HepG2 (cell line): ENCODE data around the gene SLC13A5. TPM values are rescaled to one million over a fixed set of nuclear protein-coding genes. Genes with fewer than 3 reads are reported as not detected.
A peak's percentile ranks its signal among the peaks of the same experiment; 100 is the strongest.

Source experiments
- ATAC-seq: fragments of 200-7000 bp; cut with Tn5 transposase; 3 replicates; pipeline ENCODE4 v1.9.1; 2020; ENCODE audit warnings: mild to moderate bottlenecking, moderate library complexity
- BruUV-seq: library from RNA; stranded (reverse); fragments of 400-500 nt; replicated peaks from 2 replicates; lab custom pipeline; 2021; lab: Mats Ljungman, UMichigan
- CTCF ChIA-PET: fragments of 300-600 bp; formaldehyde crosslinking; extraction: SDS; loops from one replicate; lab custom pipeline; 2021; ENCODE audit warnings: low total read pairs, inconsistent platforms, low intra/inter-chr PET ratio; lab: Yijun Ruan, JAX
- POLR2A ChIA-PET: fragments of 350-600 bp; sonication (Branson Sonifier 250); formaldehyde crosslinking; loops from one replicate; lab custom pipeline; 2020; ENCODE audit warnings: antibody characterized with exemption, inconsistent platforms; lab: Yijun Ruan, JAX
- DNase-seq: peaks from one replicate; pipeline ENCODE4 v3.0.0-alpha.2; 2015; ENCODE audit warnings: low spot score
- FAIRE-seq: peaks from 3 replicates; lab custom pipeline; 2011; peaks lifted over from hg19 to GRCh38; lab: Jason Lieb, UNC
- H2AFZ ChIP-seq: one replicate; pipeline ENCODE4 v1.6.1; 2011; ENCODE audit warnings: low read length, inconsistent platforms
- H3K27ac ChIP-seq: fragments of 300-600 bp; 3 replicates; pipeline ENCODE4 v1.8.0; 2011; ENCODE audit warnings: mixed run types, mild to moderate bottlenecking, mixed read lengths, low read length, inconsistent platforms; ENCODE audit not compliant: insufficient read depth; ENCODE audit errors: extremely low read length
- H3K27me3 ChIP-seq, 2 experiments: fragments of 200-600 bp in 1 of 2; 2 replicates in 1 of 2; 3 replicates in 1 of 2; pipeline versions ENCODE4 v1.6.0 to v1.8.0; 2011; ENCODE audit warnings: low read length in 2 of 2, mild to moderate bottlenecking in 2 of 2, moderate library complexity in 2 of 2, inconsistent platforms in 1 of 2; ENCODE audit not compliant: insufficient read depth in 2 of 2, control insufficient read depth in 1 of 2
- H3K36me3 ChIP-seq, 2 experiments: fragments of 200-600 bp in 1 of 2; replicated peaks in 1 of 2; 2 replicates in 1 of 2; 3 replicates in 1 of 2; pipeline versions ENCODE4 v1.5.1 to v1.8.0; 2011; ENCODE audit warnings: low read length in 2 of 2, inconsistent platforms in 1 of 2; ENCODE audit not compliant: insufficient read depth in 2 of 2, control insufficient read depth in 1 of 2
- H3K4me1 ChIP-seq: 2 replicates; pipeline ENCODE4 v1.5.1; 2012; ENCODE audit warnings: low read length, inconsistent platforms; ENCODE audit not compliant: insufficient read depth
- H3K4me2 ChIP-seq: 2 replicates; pipeline ENCODE4 v1.6.0; 2011; ENCODE audit warnings: low read depth, low read length, inconsistent platforms
- H3K4me3 ChIP-seq, 3 experiments: fragments of 200-600 bp in 1 of 3; sonication (generic), shearing (Covaris generic) in 1 of 3; replicated peaks in 1 of 3; 2 replicates each; pipeline ENCODE4 v1.5.1; 2011 to 2016; ENCODE audit warnings: low read length in 3 of 3, inconsistent platforms in 2 of 3, low read depth in 2 of 3, mild to moderate bottlenecking in 2 of 3, control low read depth in 1 of 3, mixed read lengths in 1 of 3; ENCODE audit not compliant: insufficient read depth in 1 of 3
- H3K79me2 ChIP-seq: one replicate; pipeline ENCODE4 v1.6.1; 2011; ENCODE audit warnings: low read length, inconsistent platforms; ENCODE audit not compliant: insufficient read depth
- H3K9ac ChIP-seq: 2 replicates; pipeline ENCODE4 v1.6.0; 2011; ENCODE audit warnings: mild to moderate bottlenecking, low read depth, low read length, inconsistent platforms; ENCODE audit not compliant: insufficient read depth
- H3K9me3 ChIP-seq: 2 replicates; pipeline ENCODE4 v1.5.1; 2012; ENCODE audit warnings: mild to moderate bottlenecking, low read length
- H4K20me1 ChIP-seq: 2 replicates; pipeline ENCODE4 v1.6.0; 2011; ENCODE audit warnings: inconsistent platforms, mild to moderate bottlenecking, low read length, moderate library complexity; ENCODE audit not compliant: insufficient read depth
- E2F2 ChIP-seq: sonication (generic); formaldehyde crosslinking; IDR thresholded peaks from 2 replicates; pipeline ENCODE4 v1.4.0; 2020; ENCODE audit warnings: missing genetic modification reagents, borderline replicate concordance
- MED8 ChIP-seq: sonication (generic); formaldehyde crosslinking; IDR thresholded peaks from 2 replicates; pipeline ENCODE4 v1.8.1; 2023; ENCODE audit warnings: mild to moderate bottlenecking, missing genetic modification reagents; ENCODE audit not compliant: insufficient replicate concordance
- MLX ChIP-seq: IDR thresholded peaks from 2 replicates; pipeline ENCODE4 v1.6.1; 2016
- PAXIP1 ChIP-seq: sonication (generic); formaldehyde crosslinking; conservative IDR thresholded peaks from 2 replicates; pipeline ENCODE4 v1.4.0; 2020; ENCODE audit warnings: mild to moderate bottlenecking, missing genetic modification reagents, moderate library complexity
- RAD21 ChIP-seq: fragments of 450-650 bp; formaldehyde crosslinking; IDR thresholded peaks from 2 replicates; pipeline ENCODE4 v1.5.0; 2020; ENCODE audit warnings: mild to moderate bottlenecking
- STAG1 ChIP-seq: sonication (generic); formaldehyde crosslinking; IDR thresholded peaks from 2 replicates; pipeline ENCODE4 v1.4.0; 2020; ENCODE audit warnings: missing genetic modification reagents
- THAP9 ChIP-seq: sonication (generic); formaldehyde crosslinking; IDR thresholded peaks from 2 replicates; pipeline ENCODE4; 2020; ENCODE audit warnings: missing genetic modification reagents, mild to moderate bottlenecking, borderline replicate concordance
- ZBTB38 ChIP-seq: sonication (generic); formaldehyde crosslinking; IDR thresholded peaks from 2 replicates; pipeline ENCODE4 v1.5.1; 2020; ENCODE audit warnings: mild to moderate bottlenecking, missing genetic modification reagents
- ZNF136 ChIP-seq: sonication (generic); formaldehyde crosslinking; IDR thresholded peaks from 2 replicates; pipeline ENCODE4 v1.8.1; 2022; ENCODE audit warnings: low read depth, mild to moderate bottlenecking, moderate library complexity, missing genetic modification reagents
- ZNF180 ChIP-seq: sonication (generic); formaldehyde crosslinking; IDR thresholded peaks from 2 replicates; pipeline ENCODE4 v1.4.0; 2020; ENCODE audit warnings: low read depth, missing genetic modification reagents, borderline replicate concordance
- ZNF574 ChIP-seq: sonication (generic); formaldehyde crosslinking; IDR thresholded peaks from 2 replicates; pipeline ENCODE4 v1.4.0; 2020; ENCODE audit warnings: missing genetic modification reagents
- WGBS: methylation state at CpG from one replicate; pipeline ENCODE4 v1.1.6; 2017; ENCODE audit warnings: low lambda C conversion rate; 5-methylcytosine and 5-hydroxymethylcytosine counted together
- in situ Hi-C: cut with HindIII; loops from 2 replicates; pipeline ENCODE4 v1.10.0; 2017; ENCODE audit warnings: low pct_unique_long_range_greater_than_20kb; ENCODE audit not compliant: extremely low pct_ligation_motif_present
- intact Hi-C: fragments of 100-400 bp; cut with micrococcal nuclease; formaldehyde crosslinking; loops from one replicate; pipeline ENCODE4 v1.10.0; 2022; ENCODE audit not compliant: unreplicated experiment
- polyA plus RNA-seq, 8 experiments: library from polyadenylated mRNA; depleted of rRNA in 3 of 8; stranded (reverse) in 7 of 8; unstranded in 1 of 8; fragments of >200 nt; fragmentation: Illumina TruSeq in 4 of 8; extraction: Trizol in 4 of 8; gene quantifications; 2 replicates each; pipeline versions ENCODE4 v1.2.1 to v1.2.3, GENCODE V29; 2011 to 2016; ENCODE audit warnings: low read depth in 4 of 8, missing spikeins in 1 of 8, mixed read lengths in 1 of 8; ENCODE audit not compliant: insufficient read depth in 1 of 8
- total RNA-seq, 5 experiments: library from RNA; depleted of rRNA; stranded (reverse); fragments of >200 nt; fragmentation: Illumina TruSeq; extraction: Trizol; gene quantifications; 2 replicates each; pipeline ENCODE4 v1.2.3, GENCODE V29; 2016; ENCODE audit warnings: low read depth in 1 of 5

Gene SLC13A5
- total and polyA plus RNA-seq, 2 of the 13 experiments (the other 11 are each of a cell fraction or from before 2014, with no cell fraction given): 42.8 to 310 TPM

GRCh38 chr17:6701719-6702118, 11.4 kb downstream of the SLC13A5 start:
- peak overlapping the region in 1 of 3 experiments; percentile 41; a peak in 1 of 6 replicates for H3K4me3 ChIP-seq
- H3K36me3 ChIP-seq: peaks cover 28 to 33% of the 10 kb centered on the region in 2 experiments
- BruUV-seq: no TSS peak
- in situ Hi-C loops (no loop called here), intact Hi-C loops (loop anchor here (2.0 kb wide), 1 partner anchor 19 kb away; no protein-coding TSS in a partner anchor)
- H3K27ac ChIP-seq: peak overlapping the region; percentile 97
- DNase-seq: peak; percentile 61
- no peaks in the 10 kb centered on the region for H3K27me3 ChIP-seq
- H3K4me2 ChIP-seq: peak overlapping the region; percentile 70
- peak overlapping the region; percentile 68; the same call in 1 of the 2 replicates for H3K9ac ChIP-seq
- ChIA-PET POLR2A (interaction anchor here (1.3 to 11.0 kb wide), 12 partner anchors 10 to 413 kb away, joined by 3 to 419 read pairs (median 8); partner anchors contain the start of genes ASGR2, SLC13A5 and SLC16A13), CTCF (interaction anchor here (1.2 to 2.9 kb wide), 2 partner anchors 12 to 36 kb away, joined by 3 to 14 read pairs; partner anchors contain the start of gene SLC13A5)
- 77% methylated on average over 2 of the region's 11 CpGs for WGBS
- no peaks in the 10 kb centered on the region for H3K9me3 ChIP-seq
- no peaks in the 10 kb centered on the region for H4K20me1 ChIP-seq
- FAIRE-seq: peak; percentile 72
- peaks cover 2% of the 10 kb centered on the region for H3K79me2 ChIP-seq
- H3K4me1 ChIP-seq: peaks cover 87% of the 10 kb centered on the region
- H2AFZ ChIP-seq: no peak overlapping the region
- peak; percentile 29 for ATAC-seq
- TF ChIP-seq ZNF136 (CRISPR knock-in tag) (no peak), ZNF180 (CRISPR knock-in tag) (no peak), THAP9 (no peak), STAG1 (CRISPR knock-in tag) (peak; percentile 15; the same call in 1 of the 2 replicates), ZNF574 (no peak), MED8 (CRISPR knock-in tag) (no peak), PAXIP1 (CRISPR knock-in tag) (no peak), E2F2 (CRISPR knock-in tag) (no peak), MLX (CRISPR knock-in tag) (no peak), RAD21 (CRISPR knock-in tag) (peak; percentile 46; the same call in 1 of the 2 replicates), ZBTB38 (CRISPR knock-in tag) (peak; percentile 69; the same call in 1 of the 2 replicates)
